ENCODE results near the gene MAML3. TPM values are rescaled to one million over a fixed set of nuclear protein-coding genes. Genes with fewer than 3 reads are reported as not detected.

MAML3 gene
- total RNA-seq, 4 donors from 2014 or later = 2.4 to 50.5 (median 17.8) TPM

DNA sequence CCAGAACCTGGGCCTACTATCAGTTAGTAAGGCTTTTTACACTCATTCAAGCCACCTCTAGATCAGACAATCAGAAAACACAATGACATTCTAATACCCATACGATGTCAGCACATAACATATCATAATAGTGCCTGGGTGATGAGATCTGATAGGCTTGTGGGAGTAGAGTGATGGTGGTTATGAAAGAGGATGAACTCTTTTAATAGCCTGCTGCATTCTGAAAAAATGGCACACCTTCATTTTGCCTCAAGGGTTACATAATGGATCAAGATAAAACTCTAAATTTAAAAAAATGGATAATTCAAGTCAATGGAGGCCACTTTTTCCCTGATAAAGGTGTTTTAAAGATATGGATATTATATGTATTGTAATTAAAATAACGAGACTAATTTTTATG is 215.6 kb downstream of the MAML3 start:
- H3K36me3 ChIP-seq = no peaks in the 10 kb centered on the region
- no peak overlapping the region for H3K4me3 ChIP-seq
- TF ChIP-seq, protein P1, sequence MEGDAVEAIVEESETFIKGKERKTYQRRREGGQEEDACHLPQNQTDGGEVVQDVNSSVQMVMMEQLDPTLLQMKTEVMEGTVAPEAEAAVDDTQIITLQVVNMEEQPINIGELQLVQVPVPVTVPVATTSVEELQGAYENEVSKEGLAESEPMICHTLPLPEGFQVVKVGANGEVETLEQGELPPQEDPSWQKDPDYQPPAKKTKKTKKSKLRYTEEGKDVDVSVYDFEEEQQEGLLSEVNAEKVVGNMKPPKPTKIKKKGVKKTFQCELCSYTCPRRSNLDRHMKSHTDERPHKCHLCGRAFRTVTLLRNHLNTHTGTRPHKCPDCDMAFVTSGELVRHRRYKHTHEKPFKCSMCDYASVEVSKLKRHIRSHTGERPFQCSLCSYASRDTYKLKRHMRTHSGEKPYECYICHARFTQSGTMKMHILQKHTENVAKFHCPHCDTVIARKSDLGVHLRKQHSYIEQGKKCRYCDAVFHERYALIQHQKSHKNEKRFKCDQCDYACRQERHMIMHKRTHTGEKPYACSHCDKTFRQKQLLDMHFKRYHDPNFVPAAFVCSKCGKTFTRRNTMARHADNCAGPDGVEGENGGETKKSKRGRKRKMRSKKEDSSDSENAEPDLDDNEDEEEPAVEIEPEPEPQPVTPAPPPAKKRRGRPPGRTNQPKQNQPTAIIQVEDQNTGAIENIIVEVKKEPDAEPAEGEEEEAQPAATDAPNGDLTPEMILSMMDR (IDR thresholded peaks at IDR 0.05) = no peak
- no peak for TF ChIP-seq POLR2A (IDR thresholded peaks at IDR 0.05)
- H3K27ac ChIP-seq = no peak overlapping the region
- H3K27me3 ChIP-seq = no peaks in the 10 kb centered on the region
- H3K4me1 ChIP-seq = no peaks in the 10 kb centered on the region
- intact Hi-C loops (cut with DNase I; ENCODE audit: low total_unique reads) = no loop called here
- no peaks in the 10 kb centered on the region for H3K9me3 ChIP-seq
- no peak for DNase-seq

DNA sequence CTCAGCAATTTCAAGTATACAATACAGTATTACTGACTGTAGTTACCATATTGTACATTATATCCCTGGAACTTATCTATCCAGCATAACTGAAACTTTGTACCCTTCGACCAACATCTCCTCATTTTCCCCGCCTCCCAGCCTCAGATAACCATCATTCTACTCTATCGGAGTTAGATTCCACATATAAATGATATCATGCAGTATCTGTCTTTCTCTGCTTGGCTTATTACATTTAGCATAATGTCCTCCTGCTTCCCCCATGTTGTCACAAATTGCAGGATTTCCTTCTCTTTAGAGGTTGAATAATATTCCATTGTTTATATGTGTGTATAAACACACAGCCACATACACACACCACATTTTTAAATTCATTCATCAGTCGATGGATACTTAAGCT is 218.1 kb downstream of the MAML3 start:
- no peaks in the 10 kb centered on the region for H3K27me3 ChIP-seq
- TF ChIP-seq, protein P1 (IDR thresholded peaks at IDR 0.05) = no peak
- TF ChIP-seq POLR2A (IDR thresholded peaks at IDR 0.05) = no peak
- H3K9me3 ChIP-seq = no peaks in the 10 kb centered on the region
- intact Hi-C loops (cut with DNase I; ENCODE audit: low total_unique reads) = no loop called here
- H3K4me1 ChIP-seq = no peaks in the 10 kb centered on the region
- DNase-seq = no peak
- H3K4me3 ChIP-seq = no peak overlapping the region
- H3K36me3 ChIP-seq = no peaks in the 10 kb centered on the region
- no peak overlapping the region for H3K27ac ChIP-seq

DNA sequence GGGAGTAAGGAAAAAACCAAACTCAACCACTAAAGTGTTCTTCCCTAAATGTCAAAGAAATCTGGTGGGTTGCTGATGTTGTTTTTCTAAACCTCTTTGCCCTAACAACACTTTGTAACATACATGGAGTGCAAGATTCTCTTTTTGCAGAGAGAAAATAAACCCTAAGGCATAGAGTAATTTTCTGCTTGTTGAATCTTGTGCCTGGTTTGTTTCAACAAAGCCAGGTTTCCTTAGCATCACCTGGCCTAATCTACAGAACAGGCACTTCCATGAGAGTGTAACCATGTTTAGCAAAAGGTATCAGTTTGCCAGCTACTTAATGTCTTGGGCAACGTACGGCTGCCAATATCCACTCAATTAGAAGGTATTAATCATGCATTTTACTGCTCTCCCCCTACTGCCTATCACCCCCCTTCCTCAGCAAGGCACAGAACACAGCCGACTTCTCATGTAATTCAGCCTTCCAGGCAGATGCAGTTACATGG is 219.2 kb downstream of the MAML3 start:
- intact Hi-C loops (cut with DNase I; ENCODE audit: low total_unique reads) = no loop called here
- Histone ChIP-seq H3K27me3 (no peaks in the 10 kb centered on the region), H3K9me3 (no peaks in the 10 kb centered on the region), H3K4me1 (no peaks in the 10 kb centered on the region), H3K27ac (peak overlapping the region; percentile 66 to 74), H3K4me3 (no peak overlapping the region), H3K36me3 (no peaks in the 10 kb centered on the region)
- DNase-seq = no peak
- TF ChIP-seq, protein P1 (IDR thresholded peaks at IDR 0.05) = no peak
- TF ChIP-seq POLR2A (IDR thresholded peaks at IDR 0.05) = no peak

DNA sequence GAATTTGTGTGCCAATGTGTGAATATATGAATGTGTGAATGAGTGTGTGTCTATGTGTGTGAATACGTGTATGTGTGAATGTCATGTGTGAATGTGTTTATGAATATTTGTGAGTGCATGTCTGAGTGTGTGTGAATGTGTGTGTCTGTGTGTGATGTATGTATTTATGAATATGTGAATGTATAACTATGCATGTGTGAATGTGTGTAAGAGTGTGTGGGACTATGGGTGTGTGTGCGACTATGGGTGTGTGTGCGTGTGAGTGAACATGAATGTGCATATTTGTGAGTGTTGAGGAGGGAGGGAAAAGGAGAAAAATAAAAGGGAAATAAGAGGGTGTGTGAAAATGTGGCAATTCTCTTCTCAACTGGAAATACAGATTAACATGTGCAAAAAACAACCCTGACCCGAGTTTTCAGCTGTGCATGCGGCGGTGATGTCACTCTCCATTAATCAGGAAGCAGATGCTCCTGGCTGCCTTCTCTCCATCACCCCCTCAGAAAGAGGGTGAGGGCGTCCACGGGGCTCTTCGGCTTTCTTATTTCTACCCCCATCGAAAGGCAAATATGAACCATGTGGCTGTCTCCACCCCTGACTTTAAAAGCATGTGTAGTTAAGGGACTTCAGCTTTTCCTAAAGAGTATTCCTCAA is 219.8 kb downstream of the MAML3 start:
- Histone ChIP-seq H3K9me3 (no peaks in the 10 kb centered on the region), H3K4me3 (no peak overlapping the region), H3K27me3 (no peaks in the 10 kb centered on the region), H3K27ac (peak overlapping the region; percentile 66 to 74), H3K4me1 (no peaks in the 10 kb centered on the region), H3K36me3 (no peaks in the 10 kb centered on the region)
- DNase-seq = peak; percentile 48 to 66
- intact Hi-C loops (cut with DNase I; ENCODE audit: low total_unique reads) = no loop called here
- no peak for TF ChIP-seq POLR2A (IDR thresholded peaks at IDR 0.05)
- TF ChIP-seq, protein P1 (IDR thresholded peaks at IDR 0.05) = no peak

DNA sequence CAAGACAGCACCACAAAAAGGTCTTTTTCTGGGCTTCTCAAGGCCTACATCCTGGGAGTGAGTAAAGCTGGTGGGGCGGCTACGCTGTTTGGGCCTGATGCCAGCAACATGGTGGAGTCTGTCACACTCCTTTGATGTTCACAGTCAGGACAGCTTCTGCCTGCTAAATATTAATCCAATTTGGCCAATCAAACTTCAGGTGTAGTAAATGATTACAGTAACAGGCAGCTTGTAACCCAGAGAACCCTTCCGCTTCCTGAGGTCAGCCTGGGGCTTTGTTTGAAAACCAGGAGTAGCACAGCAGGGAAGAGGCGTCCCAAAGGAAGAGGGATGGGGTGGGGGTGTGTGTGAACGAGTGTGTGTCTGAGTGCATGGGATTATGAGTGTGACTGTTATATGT is 220.4 kb downstream of the MAML3 start:
- H3K4me3 ChIP-seq = no peak overlapping the region
- no peaks in the 10 kb centered on the region for H3K9me3 ChIP-seq
- peak overlapping the region; percentile 66 to 74 for H3K27ac ChIP-seq
- no peaks in the 10 kb centered on the region for H3K36me3 ChIP-seq
- DNase-seq = no peak
- H3K27me3 ChIP-seq = no peaks in the 10 kb centered on the region
- no peaks in the 10 kb centered on the region for H3K4me1 ChIP-seq
- no peak for TF ChIP-seq POLR2A (IDR thresholded peaks at IDR 0.05)
- intact Hi-C loops (cut with DNase I; ENCODE audit: low total_unique reads) = no loop called here

Measured in uterus (tissue), 4 donors.